Sigmoid colon (tissue), 7 donors: ENCODE results near the gene ATP1B1. TPM values are rescaled to one million over a fixed set of nuclear protein-coding genes. Genes with fewer than 3 reads are reported as not detected.

Experiments
- DNase-seq: peaks from one replicate; pipeline ENCODE4 v3.0.0-alpha.2; 2019
- H3K27ac ChIP-seq, 4 donors: fragments of 200-600 bp; sonication (generic); one replicate each; pipeline ENCODE4 v1.5.1; 2016 to 2019; ENCODE audit warnings: mild to moderate bottlenecking in 1 of 4
- H3K27me3 ChIP-seq, 3 donors: fragments of 200-600 bp; sonication (generic); one replicate each; pipeline ENCODE4 v1.5.1; 2019; ENCODE audit warnings: mild to moderate bottlenecking in 1 of 3
- H3K36me3 ChIP-seq, 4 donors: fragments of 200-600 bp; sonication (generic); one replicate each; pipeline ENCODE4 v1.5.1; 2016 to 2019
- H3K4me1 ChIP-seq, 4 donors: fragments of 200-600 bp; sonication (generic); one replicate each; pipeline ENCODE4 v1.5.1; 2017 to 2019
- H3K4me3 ChIP-seq, 4 donors: fragments of 200-600 bp; sonication (generic); one replicate each; pipeline ENCODE4 v1.5.1; 2017 to 2019; ENCODE audit warnings: mild to moderate bottlenecking in 2 of 4, moderate library complexity in 1 of 4
- H3K9me3 ChIP-seq, 4 donors: fragments of 200-600 bp in 3 of 4; sonication (generic) in 3 of 4; one replicate each; pipeline versions ENCODE4 v1.5.1 to v1.6.1; 2013 to 2019
- CTCF ChIP-seq, 4 experiments: fragments of 450-650 bp in 3 of 4; fragments of 200-600 bp in 1 of 4; IDR thresholded peaks; one replicate each; pipeline ENCODE4 v1.5.1; 2016 to 2019; ENCODE audit warnings: antibody characterized with exemption in 4 of 4, mild to moderate bottlenecking in 3 of 4, moderate library complexity in 2 of 4
- EP300 ChIP-seq, 4 donors: sonication (generic); formaldehyde crosslinking; IDR thresholded peaks; one replicate each; pipeline ENCODE4 v1.6.1; 2017; ENCODE audit warnings: antibody characterized with exemption in 4 of 4
- POLR2A ChIP-seq, 2 donors: fragments of 450-650 bp; IDR thresholded peaks; one replicate each; pipeline ENCODE4 v1.6.1; 2016; ENCODE audit warnings: antibody characterized with exemption in 2 of 2, mild to moderate bottlenecking in 2 of 2, moderate library complexity in 2 of 2
- POLR2AphosphoS5 ChIP-seq, 4 donors: sonication (generic); formaldehyde crosslinking; IDR thresholded peaks; one replicate each; pipeline ENCODE4 v1.6.1; 2017; ENCODE audit warnings: antibody characterized with exemption in 4 of 4
- WGBS, 2 donors: extraction: QIAGEN DNeasy Blood & Tissue Kit; methylation state at CpG; one replicate each; pipeline ENCODE4 v1.1.7; 2013; 5-methylcytosine and 5-hydroxymethylcytosine counted together
- intact Hi-C: fragments of 100-400 bp; cut with DNase I; formaldehyde crosslinking; loops from one replicate; pipeline ENCODE4 v1.15.1; 2023
- polyA plus RNA-seq, 3 donors: library from polyadenylated mRNA; stranded (reverse); fragments of 200-250 nt; gene quantifications; one replicate each; pipeline ENCODE4 v1.2.3, GENCODE V29; 2013
- total RNA-seq, 4 donors: library from RNA; depleted of rRNA; stranded (reverse); fragments of >200 nt; gene quantifications; one replicate each; pipeline ENCODE4 v1.1.0, GENCODE V29; 2016
- donor health status: healthy with polysubstance abuse.
- donor health status: Bipolar disorder and iron deficiency.
- donor health status: healthy.

The ATP1B1 gene
- total and polyA plus RNA-seq, 7 donors, result 54.7 to 259 (median 102) TPM

GRCh38 chr1:169127305-169127704, 20.8 kb downstream of the ATP1B1 start:
- DNase-seq, result no peak
- H3K27ac ChIP-seq, result peak overlapping the region in 1 of 4 donors; percentile 5
- 43 to 82% methylated on average over 3 of the region's 3 CpGs for WGBS, 2 donors
- no peaks in the 10 kb centered on the region for H3K27me3 ChIP-seq
- no peak overlapping the region for H3K4me3 ChIP-seq
- intact Hi-C loops, result no loop called here
- no peaks in the 10 kb centered on the region for H3K9me3 ChIP-seq
- H3K4me1 ChIP-seq, result peaks cover 0 to 20% (median 12%) of the 10 kb centered on the region in 4 donors
- peaks cover 5 to 77% (median 38%) of the 10 kb centered on the region in 4 donors for H3K36me3 ChIP-seq
- TF ChIP-seq POLR2AphosphoS5 (IDR thresholded peaks at IDR 0.05) (no peak), CTCF (IDR thresholded peaks at IDR 0.05) (no peak), POLR2A (IDR thresholded peaks at IDR 0.05) (no peak), EP300 (IDR thresholded peaks at IDR 0.05) (no peak)

- 65 to 80% methylated on average over 2 of the region's 2 CpGs for WGBS, 2 donors
- peaks cover 0 to 33% (median 18%) of the 10 kb centered on the region in 4 donors for H3K4me1 ChIP-seq
- TF ChIP-seq POLR2A (IDR thresholded peaks at IDR 0.05), result no peak
- no peak for TF ChIP-seq POLR2AphosphoS5 (IDR thresholded peaks at IDR 0.05)
- TF ChIP-seq CTCF (IDR thresholded peaks at IDR 0.05), result no peak
- TF ChIP-seq EP300 (IDR thresholded peaks at IDR 0.05), result no peak
- intact Hi-C loops, result no loop called here
- no peaks in the 10 kb centered on the region for H3K9me3 ChIP-seq
- H3K27ac ChIP-seq, result peak overlapping the region in 1 of 4 donors; percentile 35
- no peak overlapping the region for H3K4me3 ChIP-seq
- no peaks in the 10 kb centered on the region for H3K27me3 ChIP-seq
- H3K36me3 ChIP-seq, result peaks cover 5 to 78% (median 38%) of the 10 kb centered on the region in 4 donors
- DNase-seq, result no peak
Measured at GRCh38 chr1:169128562-169128961, 22.1 kb downstream of the ATP1B1 start.

GRCh38 chr1:169129109-169129784, 22.8 kb downstream of the ATP1B1 start:
- DNase-seq, result no peak
- H3K27ac ChIP-seq, result peak overlapping the region in 3 of 4 donors; percentile 35 to 47 (median 43)
- H3K27me3 ChIP-seq, result no peaks in the 10 kb centered on the region
- no peak overlapping the region for H3K4me3 ChIP-seq
- no peak for TF ChIP-seq EP300 (IDR thresholded peaks at IDR 0.05)
- no peak for TF ChIP-seq CTCF (IDR thresholded peaks at IDR 0.05)
- no peaks in the 10 kb centered on the region for H3K9me3 ChIP-seq
- intact Hi-C loops, result no loop called here
- H3K36me3 ChIP-seq, result peaks cover 5 to 78% (median 38%) of the 10 kb centered on the region in 4 donors
- 55 to 72% methylated on average over 6 of the region's 6 CpGs for WGBS, 2 donors
- H3K4me1 ChIP-seq, result peaks cover 0 to 38% (median 21%) of the 10 kb centered on the region in 4 donors

GRCh38 chr1:169130683-169131082, 24.2 kb downstream of the ATP1B1 start:
- TF ChIP-seq POLR2AphosphoS5 (IDR thresholded peaks at IDR 0.05) (no peak), CTCF (IDR thresholded peaks at IDR 0.05) (no peak)
- intact Hi-C loops, result no loop called here
- Histone ChIP-seq H3K9me3 (no peaks in the 10 kb centered on the region), H3K27me3 (no peaks in the 10 kb centered on the region), H3K4me1 (peaks cover 0 to 39% (median 22%) of the 10 kb centered on the region in 4 donors), H3K4me3 (no peak overlapping the region), H3K27ac (no peak overlapping the region), H3K36me3 (peaks cover 5 to 64% (median 30%) of the 10 kb centered on the region in 4 donors)
- WGBS, 2 donors, result 71 to 89% methylated on average over 4 of the region's 4 CpGs
- no peak for DNase-seq
